CD4-positive, alpha-beta T cell treated with Interleukin-21 for 1 hour (primary cell): Measurements from ENCODE around the gene DGKB.
"Not testable (repeated sequence)": the region's sequence is repeated elsewhere in the genome, so short reads cannot be mapped to it uniquely, and the experiment has no call there.

Source experiments
- DNase-seq: peaks from one replicate; pipeline ENCODE4 v3.0.0-alpha.2; 2020

Gene DGKB

DNA sequence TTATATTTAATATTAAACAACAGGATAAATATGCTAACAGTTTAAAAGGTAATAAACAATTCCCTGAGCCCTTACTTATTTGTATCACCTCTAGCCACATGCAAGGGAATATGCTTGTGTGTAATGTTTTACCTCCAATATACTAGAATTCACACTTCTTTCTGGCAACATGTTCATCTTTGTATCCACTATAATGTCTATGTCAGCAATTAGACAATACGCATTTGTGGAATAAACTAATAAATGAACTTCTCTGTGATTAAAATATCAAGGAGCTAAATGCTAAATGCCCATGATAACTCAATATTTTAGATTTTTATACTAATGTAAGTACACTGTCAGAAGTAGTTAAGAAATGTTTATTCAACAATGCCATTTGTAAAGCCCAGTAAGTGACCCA is 350.5 kb downstream of the DGKB start:
- no peak for DNase-seq

DNA sequence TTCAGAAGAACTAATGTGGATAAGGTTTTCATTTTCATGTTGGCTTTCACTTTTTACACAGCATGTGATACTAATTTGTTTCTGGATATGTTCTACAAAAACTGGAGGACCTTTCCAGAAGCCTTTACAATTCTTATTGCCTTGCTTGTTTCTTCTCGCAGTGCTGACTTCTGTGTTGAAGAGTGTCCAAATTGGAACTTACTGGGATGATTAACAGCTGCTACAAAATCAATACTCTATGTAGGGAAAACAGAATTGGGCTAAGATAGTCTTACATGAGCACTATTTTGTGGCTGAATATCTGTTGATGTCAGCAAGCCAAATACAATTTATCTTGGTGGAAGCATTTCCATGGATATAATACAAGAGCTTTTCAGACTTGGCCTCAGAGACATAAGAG is 351.2 kb downstream of the DGKB start:
- DNase-seq: no peak

DNA sequence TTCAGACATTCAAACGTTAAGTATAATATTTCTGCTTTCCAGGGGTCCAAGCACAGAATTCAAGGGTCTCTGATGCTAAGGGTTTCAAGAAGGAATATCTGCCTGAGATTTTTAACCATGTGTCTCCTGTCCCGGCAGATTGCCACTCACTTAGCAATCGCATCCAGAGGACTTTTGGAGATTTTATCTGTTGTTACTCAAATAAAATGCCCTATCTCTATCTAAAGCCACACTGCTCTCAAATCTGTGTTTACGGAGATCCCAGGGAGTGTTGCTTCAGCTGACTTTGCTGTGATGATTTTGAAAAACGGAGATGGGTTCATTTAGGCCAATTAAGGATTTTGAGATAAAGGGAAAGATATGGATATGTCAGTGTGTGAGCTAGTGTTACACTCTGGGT is 359.9 kb downstream of the DGKB start:
- no peak for DNase-seq

DNA sequence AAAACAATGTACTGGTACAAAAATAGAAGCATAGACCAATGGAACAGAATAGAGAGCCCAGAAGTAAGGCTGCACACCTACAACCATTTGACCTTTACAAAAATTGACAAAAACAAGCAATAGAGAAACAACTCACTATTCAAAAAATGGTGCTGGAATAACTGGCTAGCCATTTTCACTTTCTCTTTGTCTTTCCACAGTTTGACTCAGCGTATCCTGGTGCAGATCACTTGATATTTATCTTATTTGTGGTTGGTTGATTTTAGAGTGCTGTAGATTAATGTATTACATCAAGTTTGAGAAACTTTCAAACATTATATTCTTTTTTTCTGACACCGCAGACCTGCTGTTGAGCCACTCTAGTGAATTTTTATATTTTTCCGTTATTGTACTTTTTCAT is 381.4 kb downstream of the DGKB start:
- no peak for DNase-seq

DNA sequence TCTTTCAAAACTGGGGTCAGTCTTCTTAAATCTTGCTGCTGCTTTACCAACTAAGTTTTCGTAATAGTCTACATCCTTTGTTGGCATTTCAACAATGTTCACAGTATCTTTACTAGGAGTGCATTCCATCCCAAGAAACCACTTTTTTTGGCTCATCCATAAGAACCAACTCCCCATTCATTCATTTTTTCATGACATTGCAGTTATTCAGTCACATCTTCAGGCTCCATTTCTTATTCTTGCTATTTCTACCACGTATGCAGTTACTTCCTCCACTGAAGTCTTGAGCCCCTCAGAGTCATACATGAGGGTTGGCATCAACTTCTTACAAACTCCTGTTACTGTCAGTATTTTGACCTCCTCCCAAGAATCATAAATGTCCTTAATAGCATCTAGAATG is 392.3 kb downstream of the DGKB start:
- DNase-seq: no peak

DNA sequence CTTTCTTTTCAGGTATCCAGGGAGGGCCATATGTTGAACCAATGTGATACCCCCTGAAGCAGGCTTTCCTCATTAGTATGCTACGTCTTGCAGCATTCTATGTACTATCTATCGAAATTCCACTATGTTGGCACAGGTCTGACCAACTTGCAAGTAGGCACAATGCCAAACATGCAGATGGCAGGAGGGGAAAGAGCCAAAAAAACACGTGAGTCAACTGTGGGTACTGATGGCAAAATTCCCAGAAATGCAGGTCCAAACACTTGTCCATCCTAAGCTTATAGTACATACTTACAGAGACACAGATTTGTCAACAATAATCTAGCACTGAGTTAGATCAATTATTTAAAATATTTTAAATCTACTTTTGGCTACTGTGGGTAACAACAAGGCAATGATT is 394.9 kb downstream of the DGKB start:
- DNase-seq: no peak

DNA sequence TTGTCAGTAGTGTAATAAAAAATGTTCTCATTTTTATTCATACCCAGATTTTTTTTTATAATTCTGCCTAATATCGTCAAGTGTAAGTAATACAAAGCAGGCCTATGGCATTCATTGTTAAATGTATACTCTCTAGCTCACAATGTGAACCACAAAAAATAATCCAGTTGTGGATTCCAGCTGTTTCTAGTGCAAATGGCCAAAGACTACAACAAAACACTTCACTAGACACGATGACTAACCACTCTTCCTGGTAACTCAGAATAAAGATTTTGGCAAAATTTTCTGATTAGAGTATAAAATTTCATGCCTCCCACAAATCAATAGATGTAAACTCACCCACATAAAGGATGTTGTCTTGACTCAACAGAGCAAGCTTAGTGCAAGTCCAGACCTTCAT is 396.6 kb downstream of the DGKB start:
- no peak for DNase-seq

DNA sequence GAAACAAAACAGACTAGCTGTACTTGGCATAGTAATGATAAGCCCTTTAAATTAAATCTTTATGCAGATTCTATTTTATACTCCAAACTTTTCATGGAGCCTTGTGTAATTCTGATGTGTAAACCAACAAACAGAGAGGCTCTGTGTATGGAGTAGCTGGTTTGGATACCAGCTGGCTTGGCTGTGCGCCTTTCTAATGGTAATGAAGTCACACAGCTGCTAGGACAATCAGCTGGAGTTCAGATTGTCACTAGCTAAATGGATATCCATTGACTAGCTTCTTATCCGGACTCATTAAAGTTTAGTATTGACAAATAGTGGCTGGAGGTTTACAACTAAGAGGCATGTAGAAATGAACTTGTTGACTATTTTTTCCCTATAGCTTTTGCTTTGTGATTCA is 398.4 kb downstream of the DGKB start:
- DNase-seq: no peak

DNA sequence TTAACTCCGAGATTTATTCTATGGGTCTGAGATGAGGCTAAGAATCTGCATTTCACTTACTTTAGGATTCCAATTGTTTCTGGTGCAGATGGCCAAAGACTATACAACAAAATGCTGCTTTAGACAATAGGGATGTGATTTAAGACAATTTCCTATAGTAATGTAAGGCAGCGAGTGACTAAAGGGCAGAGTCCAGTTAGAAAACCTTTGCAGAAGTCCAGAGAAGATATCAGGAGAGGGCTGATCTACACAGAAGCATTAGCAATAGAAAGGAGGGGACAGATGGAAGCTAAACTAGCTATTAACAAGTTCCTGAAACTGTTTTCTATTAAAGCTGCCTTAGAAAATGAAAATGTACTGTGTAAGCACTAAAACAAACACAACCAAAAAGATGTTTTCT is 398.9 kb downstream of the DGKB start:
- DNase-seq: no peak

DNA sequence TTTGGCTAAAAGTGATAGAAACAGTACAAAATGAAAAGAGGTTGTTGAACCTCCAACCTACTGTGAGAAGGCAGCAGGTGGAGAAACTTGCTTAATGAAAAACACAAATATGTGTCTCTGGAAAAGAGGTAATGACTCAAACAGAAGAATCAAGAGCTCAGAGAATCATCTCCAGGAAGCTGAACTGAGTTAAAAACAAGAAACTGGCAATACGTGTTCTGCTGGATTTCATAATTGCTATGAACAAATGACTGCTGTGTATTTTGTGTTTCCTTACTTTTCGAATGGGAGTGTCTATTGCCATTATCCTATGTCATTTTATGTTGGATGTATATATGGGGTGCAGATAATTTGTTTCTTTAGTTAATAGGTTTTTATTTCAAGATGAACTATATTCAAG is 401.1 kb downstream of the DGKB start:
- DNase-seq: no peak

DNA sequence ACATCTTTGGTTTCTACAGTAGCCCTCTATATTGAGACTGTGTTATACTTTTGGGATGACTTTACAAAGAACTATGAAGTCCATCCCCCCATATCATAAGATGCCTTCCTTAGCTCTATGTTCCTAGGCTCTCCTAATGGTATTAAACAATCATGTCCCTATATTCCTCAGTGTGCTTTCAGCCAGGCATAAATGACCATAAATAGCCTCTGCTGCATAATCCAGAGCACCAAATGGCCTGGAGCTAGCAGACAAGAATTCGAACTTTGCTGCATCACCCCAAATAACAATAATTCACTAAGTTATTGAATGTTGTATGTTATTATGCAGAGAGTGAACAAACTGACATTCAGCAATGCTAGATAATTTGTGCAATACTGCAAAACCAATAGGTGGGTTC is 405.2 kb downstream of the DGKB start:
- no peak for DNase-seq

DNA sequence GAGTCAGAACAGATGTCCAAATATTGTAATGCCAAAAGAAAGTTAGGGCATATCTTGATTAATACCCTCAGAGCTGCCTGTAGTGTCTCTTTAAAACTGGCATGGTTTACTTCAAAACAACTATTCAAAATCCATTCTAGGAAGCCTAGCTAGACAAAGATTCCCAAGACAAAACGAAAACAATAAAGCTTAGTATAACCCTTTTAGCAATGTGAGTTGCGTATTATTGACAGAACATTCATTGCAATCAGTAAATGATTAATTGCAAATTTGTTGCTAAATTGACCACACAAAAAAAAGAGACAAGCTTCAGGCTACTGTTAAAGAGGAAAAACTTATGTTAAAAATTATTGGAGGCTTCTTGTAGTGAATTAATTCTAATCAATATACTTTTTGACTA is 406.9 kb downstream of the DGKB start:
- DNase-seq: no peak

DNA sequence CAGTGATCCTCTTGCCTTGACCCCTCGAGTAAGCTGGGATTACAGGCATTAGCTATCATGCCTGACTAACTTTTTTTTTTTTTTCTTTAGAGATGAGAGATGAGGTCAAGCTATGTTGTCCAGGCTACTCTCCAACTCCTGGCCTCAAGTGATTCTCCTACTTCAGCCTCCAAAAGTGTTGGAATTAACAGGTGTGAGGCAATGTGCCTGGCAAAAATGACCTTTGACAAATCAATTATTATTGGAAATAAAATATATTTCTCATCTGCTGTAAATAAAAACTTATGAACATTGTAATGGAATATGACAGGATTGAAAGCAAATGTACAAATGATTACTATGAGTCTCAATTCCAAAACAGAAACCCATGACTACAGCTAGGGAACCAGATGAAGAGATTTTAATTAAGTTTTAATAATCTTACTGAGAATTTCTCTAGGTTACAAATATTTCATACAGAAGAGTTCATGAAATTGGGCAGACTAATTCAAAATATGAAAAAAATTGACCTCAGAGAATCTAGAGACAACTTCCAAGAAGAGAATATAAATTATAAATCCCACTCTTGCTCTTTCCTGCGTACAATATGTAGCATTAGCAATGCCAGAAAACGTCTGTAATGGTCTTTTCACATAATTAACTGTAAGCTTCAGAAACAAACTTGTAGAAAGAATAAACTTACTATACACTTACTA is 414.7 kb downstream of the DGKB start:
- no peak for DNase-seq

DNA sequence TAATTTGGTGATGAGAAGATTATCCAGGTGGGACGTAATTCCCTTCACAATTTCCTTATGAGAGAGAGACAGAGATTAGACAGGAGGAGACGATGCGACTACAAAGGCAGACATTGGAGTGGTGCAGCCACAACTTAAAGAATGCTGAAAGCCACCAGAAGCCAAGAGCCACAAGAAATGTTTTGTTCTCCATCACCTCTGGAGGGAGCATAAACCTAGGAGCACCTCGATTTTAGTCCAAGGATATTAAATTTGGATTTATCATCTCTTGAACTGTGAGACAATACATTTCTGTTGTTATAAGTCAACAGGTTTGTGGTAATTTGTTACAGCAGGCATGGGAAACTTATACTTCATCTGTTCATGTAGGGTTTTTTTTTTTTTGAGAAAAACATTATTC is 418.9 kb downstream of the DGKB start:
- DNase-seq: no peak

DNA sequence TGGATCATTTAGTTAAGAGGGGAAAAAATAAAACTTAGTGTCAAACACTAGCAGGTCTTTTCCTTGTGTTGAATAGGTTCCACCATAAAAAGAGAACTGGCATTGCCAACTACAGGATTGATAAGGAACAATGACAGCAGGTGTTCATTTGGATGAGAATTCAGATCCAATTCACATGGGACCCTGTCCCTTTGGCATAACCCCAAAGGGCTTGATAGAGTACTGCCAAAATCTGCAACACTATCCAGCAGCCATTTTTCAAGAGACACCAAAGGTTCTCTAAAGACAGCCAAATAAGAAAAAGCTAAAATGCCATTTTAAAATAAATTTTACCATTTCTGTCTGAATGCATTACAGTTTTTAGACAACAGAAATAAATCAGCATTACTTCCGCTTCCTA is 422.3 kb downstream of the DGKB start:
- no peak for DNase-seq

DNA sequence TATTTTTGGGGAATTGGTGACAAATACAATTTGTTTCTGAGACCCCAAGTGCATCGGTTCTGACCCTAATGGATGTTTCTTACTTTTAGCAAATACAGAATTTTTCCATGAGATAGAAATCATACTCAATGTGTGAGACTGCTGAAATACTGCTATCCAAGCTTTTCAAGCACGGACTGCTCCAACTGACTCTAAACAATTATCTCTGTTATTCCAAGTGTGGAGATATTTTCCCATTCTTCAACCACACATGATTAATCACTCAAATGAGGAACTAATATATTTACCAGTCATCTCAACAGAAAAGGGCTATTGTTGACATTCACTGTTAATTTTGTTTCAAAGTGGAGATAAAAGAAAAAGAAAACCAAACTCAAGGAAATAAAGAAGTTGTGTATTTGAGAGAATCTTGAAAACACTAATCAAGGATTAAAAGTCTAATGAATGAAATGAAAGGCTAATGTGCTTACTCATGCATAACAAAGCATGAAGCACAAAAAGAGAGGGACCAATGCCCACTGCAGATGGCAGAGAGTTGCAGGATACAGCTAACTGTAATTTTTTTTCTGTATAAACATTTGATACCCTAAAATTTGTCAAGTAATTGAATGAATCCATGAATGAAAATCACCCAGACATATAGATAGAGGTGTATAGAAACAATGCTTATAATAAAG is 423.6 kb downstream of the DGKB start:
- DNase-seq: no peak

DNA sequence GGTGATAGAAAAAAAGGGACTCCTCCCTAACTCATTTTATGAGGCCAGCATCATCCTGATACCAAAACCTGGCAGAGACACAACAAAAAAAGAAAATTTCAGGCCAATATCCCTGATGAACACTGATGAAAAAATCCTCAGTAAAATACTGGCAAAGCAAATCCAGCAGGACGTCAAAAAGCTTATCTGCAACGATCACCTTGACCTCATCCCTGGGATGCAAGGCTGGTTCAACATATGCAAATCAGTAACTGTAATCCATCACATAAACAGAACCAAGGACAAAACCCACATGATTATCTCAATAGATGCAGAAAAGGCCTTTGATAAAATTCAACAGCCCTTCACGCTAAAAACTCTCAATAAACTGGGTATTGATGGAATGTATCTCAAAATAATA is 440.8 kb downstream of the DGKB start:
- not testable (repeated sequence) for DNase-seq

DNA sequence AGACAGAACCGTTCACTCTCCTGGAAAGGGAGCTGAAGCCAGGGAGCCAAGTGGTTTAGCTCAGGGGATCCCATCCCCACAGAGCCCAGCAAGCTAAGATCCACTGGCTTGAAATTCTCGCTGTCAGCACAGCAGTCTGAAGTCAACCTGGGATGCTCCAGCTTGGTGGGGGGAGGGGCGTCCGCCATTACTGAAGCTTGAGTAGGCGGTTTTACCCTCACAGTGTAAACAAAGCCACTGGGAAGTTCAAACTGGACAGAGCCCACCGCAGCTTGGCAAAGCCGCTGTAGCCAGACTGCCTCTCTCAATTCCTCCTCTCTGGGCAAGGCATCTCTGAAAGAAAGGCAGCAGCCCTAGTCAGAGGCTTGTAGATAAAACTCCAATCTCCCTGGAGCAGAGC is 443.7 kb downstream of the DGKB start:
- DNase-seq: not testable (repeated sequence)

DNA sequence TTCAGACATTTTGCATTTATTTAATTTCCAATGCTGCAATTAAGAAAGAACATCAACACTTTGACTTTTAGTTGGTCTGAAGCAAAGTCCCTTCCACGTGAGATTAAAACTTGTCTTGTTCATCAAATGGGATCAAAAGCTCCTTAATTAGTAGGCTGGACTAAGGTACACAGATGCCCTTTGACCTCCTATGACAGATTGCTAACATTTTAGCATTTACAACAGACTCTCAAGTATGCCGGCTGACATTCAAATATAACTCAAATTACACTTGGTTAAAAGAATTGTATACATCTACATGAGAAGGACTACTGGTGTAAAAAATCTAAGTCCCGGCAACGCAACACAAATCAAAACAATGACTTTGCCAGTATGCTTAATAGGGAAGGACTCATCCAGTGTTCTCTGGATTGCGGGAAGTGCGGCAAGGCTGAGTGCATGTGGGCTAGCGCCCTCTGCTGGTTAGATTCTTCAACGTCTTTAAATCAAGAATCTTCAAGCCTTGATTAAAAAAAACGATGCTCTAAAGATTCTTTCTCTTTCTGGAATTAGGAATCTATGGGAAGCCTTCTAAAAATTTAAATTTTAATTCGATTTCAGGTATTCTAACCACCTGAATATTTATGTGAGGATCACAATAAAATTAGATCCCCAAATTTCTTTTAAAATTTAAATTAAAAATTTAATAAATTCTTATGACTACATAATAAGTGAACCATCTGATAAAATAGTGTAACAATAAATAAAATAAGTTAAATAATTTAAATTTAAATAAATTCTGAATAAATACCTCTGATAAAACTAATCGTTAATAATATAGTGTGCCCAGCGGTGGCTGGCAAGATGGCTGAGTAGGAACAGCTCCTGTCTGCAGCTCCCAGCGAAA is 444.7 kb downstream of the DGKB start:
- peak; percentile 45 for DNase-seq

DNA sequence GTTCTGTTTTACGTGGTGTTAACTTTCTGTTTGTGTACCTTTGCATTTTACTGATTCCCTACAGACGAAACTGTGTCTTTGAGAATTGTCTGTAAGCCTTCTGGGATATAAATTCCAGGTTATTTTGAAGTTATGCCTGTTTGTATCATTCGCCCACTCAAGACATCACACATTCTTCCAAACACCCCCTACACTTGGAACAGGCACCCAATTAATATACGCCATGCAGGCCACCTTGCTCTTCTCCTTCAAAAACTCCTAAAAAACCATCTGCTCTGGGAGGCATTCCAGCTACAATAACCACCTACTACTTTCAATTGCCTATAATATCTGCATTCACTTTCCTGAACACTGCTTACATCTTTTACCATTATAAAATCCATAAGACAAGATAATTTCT is 453.3 kb downstream of the DGKB start:
- DNase-seq: no peak

DNA sequence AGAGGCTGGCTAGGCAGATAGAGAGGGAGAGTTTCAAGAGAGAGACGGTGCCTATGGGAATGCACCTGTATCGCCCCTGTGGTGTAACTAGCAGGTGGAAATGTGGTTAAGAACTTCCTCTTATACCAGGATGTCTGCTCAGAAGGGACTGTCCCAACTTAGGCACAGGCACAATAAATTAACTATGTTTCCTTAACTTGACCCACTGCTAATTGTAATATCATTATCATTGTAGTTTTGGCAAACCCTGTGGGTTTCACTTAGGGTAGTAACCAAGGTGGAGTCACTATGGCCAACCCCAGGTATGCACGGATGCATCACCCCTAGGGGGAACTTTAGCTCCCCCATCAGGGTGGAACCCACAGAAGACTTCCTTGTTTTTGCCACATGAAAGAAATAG is 455.7 kb downstream of the DGKB start:
- DNase-seq: peak; percentile 26

DNA sequence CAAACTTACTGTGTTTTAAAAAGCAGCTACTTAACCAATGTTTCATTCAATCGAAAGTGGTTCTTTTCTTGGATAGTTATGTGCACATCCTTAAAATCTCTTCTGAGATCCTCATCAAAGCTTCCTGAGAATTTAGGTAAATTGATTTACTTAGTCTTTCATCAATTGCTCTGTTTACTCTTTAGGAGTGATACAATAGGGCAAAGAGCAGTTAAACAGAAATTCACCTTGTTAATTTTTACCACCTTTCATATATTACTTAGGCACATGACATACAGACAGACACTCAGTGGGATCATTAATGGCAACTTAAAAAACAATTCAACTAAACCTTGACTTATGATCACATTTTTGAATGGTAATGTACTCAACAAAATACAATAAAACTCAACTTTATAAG is 456.3 kb downstream of the DGKB start:
- no peak for DNase-seq

DNA sequence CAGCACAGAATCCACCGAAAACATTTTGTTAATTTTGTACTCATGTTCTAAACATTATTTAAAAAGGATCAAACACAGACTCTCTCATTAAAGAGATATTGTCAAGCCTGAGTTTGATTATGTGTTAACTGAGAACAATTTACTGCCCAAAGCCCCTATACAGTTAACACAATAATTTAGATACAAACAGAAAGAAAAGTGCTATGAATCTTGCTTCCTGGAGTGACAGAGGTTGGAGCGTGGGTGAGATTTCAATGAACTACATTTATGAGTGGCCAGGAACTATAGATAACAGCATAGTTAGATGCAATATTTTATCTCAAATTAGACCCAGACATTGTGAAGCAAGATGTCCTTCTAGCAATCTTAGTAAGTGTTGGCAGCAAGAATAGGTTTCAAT is 464.2 kb downstream of the DGKB start:
- no peak for DNase-seq

DNA sequence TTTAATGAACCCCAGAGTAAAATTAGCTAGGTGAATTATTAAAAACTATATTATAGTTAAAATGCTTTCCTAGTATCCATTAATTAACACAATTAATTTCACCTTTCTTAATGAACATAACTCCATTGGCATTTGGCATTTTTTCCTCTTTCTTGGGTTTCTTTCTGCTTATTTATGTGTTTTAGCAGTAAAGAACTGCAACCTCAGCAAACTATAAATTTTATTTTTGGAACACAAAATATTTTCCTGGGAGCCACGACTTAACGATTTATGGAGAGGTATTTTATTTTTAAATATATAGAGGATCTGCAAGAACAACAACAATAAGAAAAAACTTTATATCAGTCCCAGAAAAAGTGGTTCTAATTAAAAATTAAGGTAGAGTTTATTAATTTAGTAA is 465.7 kb downstream of the DGKB start:
- no peak for DNase-seq
